GM21825 (cell line): ENCODE measurements around the gene ANP32E.
"Not testable (repeated sequence)": the region's sequence is repeated elsewhere in the genome, so short reads cannot be mapped to it uniquely, and the experiment has no call there.

Experiments used
- ATAC-seq: cut with Tn5 transposase; IDR thresholded peaks from one replicate; pipeline ENCODE4 v1.9.1; 2021; ENCODE audit warnings: mild to moderate bottlenecking, moderate library complexity; ENCODE audit not compliant: unreplicated experiment

Gene ANP32E

GRCh38 chr1:150214099-150214756 lies 21.7 kb downstream of the ANP32E start:
- not testable (repeated sequence) for ATAC-seq

GRCh38 chr1:150213170-150214098 lies 22.5 kb downstream of the ANP32E start:
- peak; percentile 84 for ATAC-seq

- ATAC-seq = no peak
Measured at GRCh38 chr1:150212070-150212469, 23.8 kb downstream of the ANP32E start.

- ATAC-seq = no peak
Measured at GRCh38 chr1:150210706-150211105, 25.2 kb downstream of the ANP32E start.

- no peak for ATAC-seq
Measured at GRCh38 chr1:150210091-150210490, 25.8 kb downstream of the ANP32E start.

- not testable (repeated sequence) for ATAC-seq
Measured at GRCh38 chr1:150208460-150208859, 27.5 kb downstream of the ANP32E start.

GRCh38 chr1:150207281-150207971 lies 28.5 kb downstream of the ANP32E start:
- ATAC-seq = no peak

GRCh38 chr1:150196417-150196816 lies 39.5 kb downstream of the ANP32E start:
- ATAC-seq = no peak

GRCh38 chr1:150194381-150195031 lies 41.4 kb downstream of the ANP32E start:
- ATAC-seq = no peak

- ATAC-seq = no peak
Measured at GRCh38 chr1:150192012-150192411, 43.9 kb downstream of the ANP32E start.

- no peak for ATAC-seq
Measured at GRCh38 chr1:150187560-150187931, 48.4 kb downstream of the ANP32E start.

- no peak for ATAC-seq
Measured at GRCh38 chr1:150186789-150187559, 48.9 kb downstream of the ANP32E start.

GRCh38 chr1:150186438-150186788 lies 49.5 kb downstream of the ANP32E start:
- not testable (repeated sequence) for ATAC-seq

- no peak for ATAC-seq
Measured at GRCh38 chr1:150185481-150185880, 50.4 kb downstream of the ANP32E start.

- ATAC-seq = no peak
Measured at GRCh38 chr1:150183061-150183460, 52.9 kb downstream of the ANP32E start.

- ATAC-seq = no peak
Measured at GRCh38 chr1:150182247-150182646, 53.7 kb downstream of the ANP32E start.

- no peak for ATAC-seq
Measured at GRCh38 chr1:150180474-150180873, 55.4 kb downstream of the ANP32E start.

- no peak for ATAC-seq
Measured at GRCh38 chr1:150179867-150180266, 56.0 kb downstream of the ANP32E start.

GRCh38 chr1:150178548-150178947 lies 57.4 kb downstream of the ANP32E start:
- ATAC-seq = no peak

- no peak for ATAC-seq
Measured at GRCh38 chr1:150176593-150176992, 59.3 kb downstream of the ANP32E start.
